ENCODE results near the gene COPS8. TPM values are rescaled to one million over a fixed set of nuclear protein-coding genes. Genes with fewer than 3 reads are reported as not detected.

COPS8 gene
- polyA plus RNA-seq, 3 donors = 20.5 to 39.2 (median 36.4) TPM

DNA sequence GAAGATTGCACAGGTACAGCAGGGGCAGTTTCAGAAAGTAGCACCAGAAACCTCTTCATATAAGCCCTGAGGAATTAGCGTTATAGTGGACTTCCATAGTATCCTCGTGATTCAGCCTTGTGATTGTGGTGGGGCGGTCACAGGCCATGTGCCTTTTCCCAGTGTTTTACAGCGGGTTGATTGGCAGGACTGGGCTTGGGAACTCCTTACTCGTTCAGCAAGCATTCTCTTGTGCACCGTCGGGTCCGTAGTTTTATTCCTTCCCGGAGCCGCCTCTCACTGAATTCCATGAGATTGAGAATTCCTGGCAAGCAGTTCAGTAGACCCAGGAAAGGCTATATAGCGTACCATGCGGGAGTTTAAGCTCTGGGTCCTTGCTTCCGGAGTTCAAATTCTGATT is 5.2 kb downstream of the COPS8 start:
- H3K27me3 ChIP-seq (ENCODE audit: control insufficient read depth in 2 of 2, insufficient read depth in 2 of 2, low read length in 2 of 2) = no peaks in the 10 kb centered on the region
- peaks cover 39 to 76% of the 10 kb centered on the region in 2 donors for H3K36me3 ChIP-seq (replicated peaks in 1 of 2; ENCODE audit: control insufficient read depth in 1 of 2, insufficient read depth in 2 of 2, low read length in 2 of 2)
- TF ChIP-seq CTCF (IDR thresholded peaks at IDR 0.05) = no peak
- no peak overlapping the region for H3K4me2 ChIP-seq (replicated peaks; ENCODE audit: extremely low read depth, low read length, poor library complexity, severe bottlenecking)
- H3K79me2 ChIP-seq (ENCODE audit: insufficient read depth, low read length) = peaks cover 44% of the 10 kb centered on the region
- H3K4me3 ChIP-seq (replicated peaks in 1 of 3; ENCODE audit: low read depth in 2 of 3, low read length in 3 of 3) = no peak overlapping the region
- WGBS (ENCODE audit: insufficient coverage) = over 99% methylated on average over 12 of the region's 13 CpGs
- peaks cover 6 to 10% of the 10 kb centered on the region in 2 donors for H3K4me1 ChIP-seq (ENCODE audit: control insufficient read depth in 1 of 2, insufficient read depth in 2 of 2, low read length in 2 of 2)
- DNase-seq = no peak
- no peak overlapping the region for H3K9ac ChIP-seq (ENCODE audit: insufficient read depth, low read length, poor library complexity, severe bottlenecking)
- Mint-ChIP-seq H3K36me3 (peaks cover 53 to 55% of the 10 kb centered on the region in 2 donors), H3K4me1 (peaks cover 7% of the 10 kb centered on the region), H3K4me3 (no peak overlapping the region), H3K27ac (peak overlapping the region in 1 of 7 donors; percentile 3), H3K9me3 (no peaks in the 10 kb centered on the region), H3K27me3 (ENCODE audit: low read depth in 3 of 3) (no peaks in the 10 kb centered on the region)
- H2AFZ ChIP-seq (ENCODE audit: insufficient read depth, low read depth, low read length, poor library complexity, severe bottlenecking) = no peak overlapping the region
- H3K9me3 ChIP-seq (replicated peaks in 1 of 2; ENCODE audit: control insufficient read depth in 1 of 2, insufficient read depth in 1 of 2, low read length in 2 of 2) = no peaks in the 10 kb centered on the region
- intact Hi-C loops (cut with micrococcal nuclease) = no loop called here
- H3K27ac ChIP-seq (ENCODE audit: low read depth in 1 of 2, low read length in 2 of 2) = no peak overlapping the region
- peaks cover 12% of the 10 kb centered on the region for H4K20me1 ChIP-seq (ENCODE audit: insufficient read depth, low read length)

GRCh38 chr2:237091779-237092436 is 6.2 kb downstream of the COPS8 start:
- Histone ChIP-seq H3K36me3 (replicated peaks in 1 of 2; ENCODE audit: control insufficient read depth in 1 of 2, insufficient read depth in 2 of 2, low read length in 2 of 2) (peaks cover 48 to 86% of the 10 kb centered on the region in 2 donors), H3K4me1 (ENCODE audit: control insufficient read depth in 1 of 2, insufficient read depth in 2 of 2, low read length in 2 of 2) (peaks cover 0 to 2% of the 10 kb centered on the region in 2 donors), H3K4me2 (replicated peaks; ENCODE audit: extremely low read depth, low read length, poor library complexity, severe bottlenecking) (no peak overlapping the region), H2AFZ (ENCODE audit: insufficient read depth, low read depth, low read length, poor library complexity, severe bottlenecking) (no peak overlapping the region), H3K9me3 (replicated peaks in 1 of 2; ENCODE audit: control insufficient read depth in 1 of 2, insufficient read depth in 1 of 2, low read length in 2 of 2) (no peaks in the 10 kb centered on the region), H3K4me3 (replicated peaks in 1 of 3; ENCODE audit: low read depth in 2 of 3, low read length in 3 of 3) (no peak overlapping the region), H3K27me3 (ENCODE audit: control insufficient read depth in 2 of 2, insufficient read depth in 2 of 2, low read length in 2 of 2) (no peaks in the 10 kb centered on the region), H3K79me2 (ENCODE audit: insufficient read depth, low read length) (peaks cover 34% of the 10 kb centered on the region), H3K9ac (ENCODE audit: insufficient read depth, low read length, poor library complexity, severe bottlenecking) (no peak overlapping the region), H3K27ac (ENCODE audit: low read depth in 1 of 2, low read length in 2 of 2) (peak overlapping the region in 1 of 2 donors; percentile 11), H4K20me1 (ENCODE audit: insufficient read depth, low read length) (peaks cover 12% of the 10 kb centered on the region)
- Mint-ChIP-seq H3K36me3 (peaks cover 63 to 65% of the 10 kb centered on the region in 2 donors), H3K27ac (peak overlapping the region in 1 of 7 donors; percentile 16), H3K27me3 (ENCODE audit: low read depth in 3 of 3) (no peaks in the 10 kb centered on the region), H3K9me3 (no peaks in the 10 kb centered on the region), H3K4me3 (no peak overlapping the region), H3K4me1 (peaks cover 5% of the 10 kb centered on the region)
- DNase-seq = no peak
- WGBS (ENCODE audit: insufficient coverage) = 100% methylated on average over 3 of the region's 7 CpGs
- no peak for TF ChIP-seq CTCF (IDR thresholded peaks at IDR 0.05)
- intact Hi-C loops (cut with micrococcal nuclease) = no loop called here
